ENCODE results near the gene BMP6. TPM values are rescaled to one million over a fixed set of nuclear protein-coding genes. Genes with fewer than 3 reads are reported as not detected.

Gene BMP6
- total and polyA plus RNA-seq, 2 of the 8 experiments (the other 6 are each of a cell fraction or from before 2014, with no cell fraction given) = 2.0 to 2.1 TPM

DNA sequence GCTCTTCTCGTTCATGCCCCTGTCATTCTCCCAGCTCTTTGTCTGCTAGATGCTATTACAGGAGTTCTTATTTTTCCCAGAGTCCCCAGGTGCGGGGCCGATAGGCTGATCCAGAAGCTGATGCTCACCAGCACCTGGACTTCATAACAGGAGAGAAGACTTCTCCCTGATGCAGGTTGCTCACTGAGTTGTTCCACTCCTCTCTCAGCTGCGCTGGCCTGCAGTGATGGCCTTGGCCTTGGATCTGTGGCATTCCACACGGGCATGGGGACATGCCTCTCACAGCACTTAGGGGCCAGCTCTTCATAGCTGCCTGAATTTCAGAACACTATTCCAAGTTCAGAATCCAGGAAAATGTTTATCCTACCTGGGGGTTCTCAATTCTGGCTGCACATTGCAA is 191.8 kb downstream of the BMP6 start:
- H3K14ac ChIP-seq (ENCODE audit: insufficient read length) = no peak overlapping the region
- H2AK5ac ChIP-seq (ENCODE audit: low read depth, low read length) = no peak overlapping the region
- no peak overlapping the region for H3K56ac ChIP-seq (replicated peaks; ENCODE audit: insufficient read length, low read depth, low read length)
- peaks cover 0 to 2% (median 0%) of the 10 kb centered on the region in 4 experiments; a peak in 1 of 7 replicates for H3K4me1 ChIP-seq (replicated peaks in 1 of 4; ENCODE audit: control insufficient read depth in 3 of 4, insufficient read depth in 4 of 4, low read length in 3 of 4)
- H2BK15ac ChIP-seq (ENCODE audit: low read length) = no peak overlapping the region
- no peaks in the 10 kb centered on the region; the same call in 1 of the 2 replicates for H3K79me1 ChIP-seq (ENCODE audit: low read depth, low read length)
- H2BK120ac ChIP-seq (replicated peaks; ENCODE audit: low read depth, low read length) = no peak overlapping the region
- H3K4me3 ChIP-seq (ENCODE audit: extremely low read depth in 1 of 4, insufficient read depth in 2 of 4, low read depth in 3 of 4, low read length in 4 of 4) = no peak overlapping the region
- ChIA-PET CTCF (ENCODE audit: partially characterized antibody) (interaction anchor here (0.8 to 1.6 kb wide), 5 partner anchors 15 to 189 kb away, joined by 3 to 7 read pairs (median 3); no protein-coding TSS in a partner anchor), POLR2A (ENCODE audit: partially characterized antibody) (no interaction called here)
- H2BK12ac ChIP-seq (ENCODE audit: low read depth, low read length) = no peak overlapping the region
- H3K36me3 ChIP-seq (ENCODE audit: control insufficient read depth in 2 of 4, insufficient read depth in 4 of 4, low read length in 3 of 4) = no peaks in the 10 kb centered on the region
- H4K91ac ChIP-seq (replicated peaks; ENCODE audit: insufficient read length, low read length) = no peak overlapping the region
- no peak overlapping the region for H2BK20ac ChIP-seq (ENCODE audit: low read length)
- H3K23me2 ChIP-seq (ENCODE audit: low read depth, low read length) = no peaks in the 10 kb centered on the region
- WGBS, 2 experiments (ENCODE audit: extremely low coverage in 1 of 2, insufficient coverage in 1 of 2, insufficient read length in 1 of 2, insufficient replicate concordance in 2 of 2, low coverage in 1 of 2, low lambda C conversion rate in 2 of 2, missing lambda C conversion rate in 1 of 2) = 86% methylated on average over 5 of the region's 5 CpGs; no CpG with 5 or more reads in 1 of the 2 experiments
- no peak overlapping the region for H3K4me2 ChIP-seq (ENCODE audit: insufficient read depth in 1 of 2, low read depth in 2 of 2, low read length in 2 of 2)
- H4K20me1 ChIP-seq (replicated peaks in 1 of 2; ENCODE audit: control insufficient read depth in 1 of 2, insufficient read depth in 2 of 2, low read length in 2 of 2) = no peaks in the 10 kb centered on the region
- no peak overlapping the region for H3K9ac ChIP-seq (replicated peaks in 1 of 4; ENCODE audit: extremely low read depth in 1 of 4, low read depth in 3 of 4, low read length in 3 of 4)
- no peak for DNase-seq (ENCODE audit: low read depth in 1 of 2, low spot score in 2 of 2)
- no peak overlapping the region for H3K4ac ChIP-seq (replicated peaks; ENCODE audit: insufficient read length, low read depth, low read length)
- no peaks in the 10 kb centered on the region for H3K79me2 ChIP-seq (ENCODE audit: control insufficient read depth in 1 of 2, insufficient read depth in 2 of 2, low read length in 2 of 2)
- H3K27me3 ChIP-seq (replicated peaks in 1 of 4; ENCODE audit: control insufficient read depth in 3 of 4, extremely low read depth in 1 of 4, insufficient read depth in 3 of 4, low read length in 3 of 4) = peaks cover 0 to 1% (median 0%) of the 10 kb centered on the region in 4 experiments; a peak in 2 of 7 replicates
- H3K23ac ChIP-seq (ENCODE audit: insufficient read length) = no peak overlapping the region
- no peak overlapping the region for H2BK5ac ChIP-seq (ENCODE audit: low read depth, low read length)
- no peak overlapping the region for H2AFZ ChIP-seq (ENCODE audit: low read length)
- FAIRE-seq = no peak
- no peaks in the 10 kb centered on the region for H3K9me3 ChIP-seq (ENCODE audit: insufficient read depth in 2 of 2, low read depth in 1 of 2, low read length in 1 of 2)
- no peak overlapping the region for H3K18ac ChIP-seq (ENCODE audit: extremely low read depth, low read length)
- no peak overlapping the region; the same call in 1 of the 2 replicates for H4K8ac ChIP-seq (ENCODE audit: extremely low read depth, insufficient read depth, low read length)
- no peak overlapping the region for H4K5ac ChIP-seq (ENCODE audit: insufficient read length, low read depth, low read length)
- H3K27ac ChIP-seq (ENCODE audit: low read depth, low read length) = no peak overlapping the region
- TF ChIP-seq ASH2L (IDR thresholded peaks at IDR 0.05; ENCODE audit: low read length) = no peak
- no peak for TF ChIP-seq CTBP2 (IDR thresholded peaks at IDR 0.05; ENCODE audit: borderline replicate concordance, insufficient read depth, insufficient read length, low read length)
- TF ChIP-seq ATF3 (IDR thresholded peaks at IDR 0.05; ENCODE audit: insufficient read depth, low read depth, low read length) = no peak
- TF ChIP-seq NANOG (IDR thresholded peaks at IDR 0.05; ENCODE audit: insufficient read depth, low read depth, low read length, poor library complexity, severe bottlenecking) = no peak
- no peak for TF ChIP-seq POLR2A (IDR thresholded peaks at IDR 0.05; ENCODE audit: control extremely low read depth in 1 of 2, low read depth in 2 of 2, low read length in 2 of 2)
- TF ChIP-seq SP4 (IDR thresholded peaks at IDR 0.05; ENCODE audit: low read length) = no peak
- TF ChIP-seq PHF8 (conservative IDR thresholded peaks at IDR 0.05; ENCODE audit: low read depth, low read length) = no peak
- no peak for TF ChIP-seq EZH2 (IDR thresholded peaks at IDR 0.05; ENCODE audit: low read depth, low read length, severe bottlenecking)
- no peak for TF ChIP-seq CHD2 (IDR thresholded peaks at IDR 0.05; ENCODE audit: low read length)
- no peak for TF ChIP-seq TCF12 (IDR thresholded peaks at IDR 0.05; ENCODE audit: low read depth, low read length)
- TF ChIP-seq CEBPB (IDR thresholded peaks at IDR 0.05; ENCODE audit: low read depth, low read length) = no peak
- TF ChIP-seq POU5F1 (IDR thresholded peaks at IDR 0.05; ENCODE audit: low read depth, low read length) = no peak
- TF ChIP-seq SIX5 (IDR thresholded peaks at IDR 0.05; ENCODE audit: low read depth, low read length) = no peak
- TF ChIP-seq RFX5 (IDR thresholded peaks at IDR 0.05; ENCODE audit: borderline replicate concordance, low read depth, low read length) = no peak
- TF ChIP-seq CREB1 (IDR thresholded peaks at IDR 0.05) = no peak

All from H1 (cell line).